ENCODE results near the gene ANO5.

ANO5 gene, protein sequence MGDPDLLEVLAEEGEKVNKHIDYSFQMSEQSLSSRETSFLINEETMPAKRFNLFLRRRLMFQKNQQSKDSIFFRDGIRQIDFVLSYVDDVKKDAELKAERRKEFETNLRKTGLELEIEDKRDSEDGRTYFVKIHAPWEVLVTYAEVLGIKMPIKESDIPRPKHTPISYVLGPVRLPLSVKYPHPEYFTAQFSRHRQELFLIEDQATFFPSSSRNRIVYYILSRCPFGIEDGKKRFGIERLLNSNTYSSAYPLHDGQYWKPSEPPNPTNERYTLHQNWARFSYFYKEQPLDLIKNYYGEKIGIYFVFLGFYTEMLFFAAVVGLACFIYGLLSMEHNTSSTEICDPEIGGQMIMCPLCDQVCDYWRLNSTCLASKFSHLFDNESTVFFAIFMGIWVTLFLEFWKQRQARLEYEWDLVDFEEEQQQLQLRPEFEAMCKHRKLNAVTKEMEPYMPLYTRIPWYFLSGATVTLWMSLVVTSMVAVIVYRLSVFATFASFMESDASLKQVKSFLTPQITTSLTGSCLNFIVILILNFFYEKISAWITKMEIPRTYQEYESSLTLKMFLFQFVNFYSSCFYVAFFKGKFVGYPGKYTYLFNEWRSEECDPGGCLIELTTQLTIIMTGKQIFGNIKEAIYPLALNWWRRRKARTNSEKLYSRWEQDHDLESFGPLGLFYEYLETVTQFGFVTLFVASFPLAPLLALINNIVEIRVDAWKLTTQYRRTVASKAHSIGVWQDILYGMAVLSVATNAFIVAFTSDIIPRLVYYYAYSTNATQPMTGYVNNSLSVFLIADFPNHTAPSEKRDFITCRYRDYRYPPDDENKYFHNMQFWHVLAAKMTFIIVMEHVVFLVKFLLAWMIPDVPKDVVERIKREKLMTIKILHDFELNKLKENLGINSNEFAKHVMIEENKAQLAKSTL

DNA sequence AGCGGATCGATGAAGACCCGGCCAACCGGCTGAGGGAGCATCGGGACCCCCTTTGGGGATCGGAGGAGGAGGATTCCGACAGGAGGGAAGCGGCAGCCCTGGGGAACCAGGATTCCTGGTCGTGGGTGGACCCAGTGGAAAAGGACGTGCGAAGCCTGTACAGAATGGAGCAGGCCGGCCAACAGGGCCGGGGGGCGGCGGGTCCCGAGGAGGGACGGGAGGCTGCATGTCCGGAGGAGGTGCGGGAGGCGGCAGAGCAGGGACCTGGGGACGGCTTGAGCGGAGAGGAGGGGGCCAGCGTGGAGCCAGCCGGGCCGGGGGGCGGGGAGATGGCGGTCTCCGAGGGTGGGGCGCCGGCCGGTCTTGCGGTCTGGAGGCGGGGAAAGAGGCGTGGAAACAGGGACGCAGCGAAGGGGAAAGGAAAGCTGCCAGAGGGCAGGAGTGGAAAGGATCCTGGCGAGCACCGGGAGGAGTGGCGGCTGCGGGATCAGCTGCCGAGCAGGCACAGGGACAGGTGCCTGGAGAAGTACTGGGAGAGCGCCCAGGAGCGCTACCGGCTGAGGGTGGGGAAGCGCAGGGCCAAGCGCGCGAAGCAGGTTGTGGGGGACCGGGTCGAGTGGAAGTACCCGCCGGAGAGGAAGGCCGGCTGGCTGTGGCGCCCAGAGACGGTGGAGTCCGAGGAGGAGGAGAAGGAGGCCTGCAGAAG, at the start of gene ANO5:
ANO5 (plus strand) TSS at position 444 of the 706 bp plus-strand sequence. CDS start 408 bp downstream, outside the sequence.
- DNase-seq, result no peak

DNA sequence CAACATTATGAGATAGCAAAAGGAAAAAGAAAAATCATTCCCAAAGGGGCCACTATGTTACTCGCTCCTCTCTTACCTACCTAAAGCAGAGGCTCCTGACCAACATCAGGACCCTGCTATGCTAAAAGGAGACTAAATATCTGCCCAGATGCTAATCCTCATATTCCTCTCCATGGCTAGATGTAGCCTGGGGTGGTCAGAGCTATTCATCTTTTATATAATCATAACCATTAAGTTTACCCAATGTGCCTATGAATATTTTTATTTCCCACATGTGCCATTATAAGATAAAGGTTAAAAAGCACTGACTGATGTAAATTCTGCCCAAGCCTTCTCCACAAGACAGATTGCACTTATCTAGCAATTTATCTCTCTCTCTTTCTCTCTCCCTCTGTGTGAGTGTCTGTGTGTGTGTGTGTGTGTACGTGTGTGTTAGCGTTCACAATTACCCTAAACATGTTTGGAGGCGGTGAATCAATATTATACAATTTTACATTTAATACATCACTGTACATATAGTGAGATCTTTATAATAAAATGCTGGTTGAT, 41.2 kb upstream of the ANO5 start:
- DNase-seq, result no peak

DNA sequence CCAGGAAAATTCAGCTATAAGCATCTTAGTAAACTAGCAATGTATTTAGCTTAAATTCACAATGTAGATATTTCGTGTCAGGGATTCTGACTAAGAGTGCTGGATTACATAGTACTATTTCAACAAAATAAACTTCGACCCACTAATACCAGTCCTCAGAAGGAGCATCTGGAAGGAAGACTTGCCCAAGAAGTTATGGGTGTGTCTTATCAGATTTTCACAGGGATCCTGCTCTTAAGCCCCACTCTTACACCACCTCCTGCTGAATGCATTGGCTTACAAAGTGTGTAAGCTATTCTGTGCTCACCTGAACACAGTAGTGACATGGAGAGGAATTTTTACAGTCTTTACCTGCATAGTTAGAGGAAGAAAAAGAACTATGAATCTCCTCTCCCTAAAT, 35.4 kb upstream of the ANO5 start:
- DNase-seq, result no peak

DNA sequence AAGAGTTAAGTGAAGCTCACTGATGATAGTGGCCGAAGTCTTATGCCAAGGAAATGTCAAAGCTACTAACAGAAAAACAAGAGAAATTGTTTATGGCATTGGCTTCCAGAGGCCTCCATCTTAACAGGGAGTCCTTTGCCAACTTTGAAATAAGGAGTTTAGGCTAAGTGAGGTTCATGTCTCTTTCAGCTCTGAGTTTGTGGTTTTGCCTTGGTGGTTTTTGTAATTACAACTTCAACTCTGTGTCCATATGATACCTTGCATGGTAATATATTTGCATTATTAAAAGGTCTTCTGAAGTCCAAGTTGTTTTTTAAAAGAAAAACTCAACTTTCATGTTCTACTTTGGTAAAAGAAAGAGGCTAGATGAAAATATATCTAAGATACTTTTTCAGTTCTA, 31.4 kb upstream of the ANO5 start:
- no peak for DNase-seq

DNA sequence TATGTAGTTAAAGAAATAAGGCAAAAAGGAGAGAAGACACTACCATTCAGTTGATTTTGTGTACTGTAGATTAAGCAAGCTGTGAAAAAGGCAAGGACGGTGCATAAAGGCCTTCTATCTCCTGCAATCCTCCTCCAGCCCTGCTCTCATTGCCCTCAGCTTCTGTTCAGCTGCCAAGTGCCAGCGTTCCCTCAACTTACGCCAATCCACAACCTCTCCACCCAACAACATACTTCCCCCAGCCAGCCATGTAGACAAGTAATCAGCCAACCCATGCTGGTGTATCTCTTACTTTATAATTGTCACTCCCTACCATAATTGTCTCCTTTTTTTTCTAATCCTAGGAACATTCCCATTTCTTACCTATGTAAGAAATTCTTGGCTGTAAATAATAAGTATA, 30.1 kb upstream of the ANO5 start:
- DNase-seq, result no peak

DNA sequence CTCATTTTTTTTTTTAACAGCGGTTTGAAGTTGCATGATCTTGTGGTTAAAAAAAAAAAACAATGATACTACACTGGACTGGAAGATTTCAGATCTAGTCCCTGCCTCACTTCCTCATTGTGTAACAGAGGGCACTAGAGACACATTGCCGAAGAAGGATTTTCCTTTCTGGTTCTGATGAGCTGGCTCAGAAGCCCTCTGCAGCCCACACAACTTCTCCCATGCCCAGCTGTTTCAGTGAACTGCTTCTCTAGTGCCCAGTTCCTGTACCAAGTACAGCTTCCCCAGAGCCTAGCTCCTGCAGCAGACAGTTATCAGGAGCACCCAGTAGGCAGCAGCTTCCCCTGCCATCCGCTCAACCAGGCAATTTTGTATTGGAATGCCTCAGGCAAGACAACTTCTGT, 29.5 kb upstream of the ANO5 start:
- DNase-seq, result no peak

DNA sequence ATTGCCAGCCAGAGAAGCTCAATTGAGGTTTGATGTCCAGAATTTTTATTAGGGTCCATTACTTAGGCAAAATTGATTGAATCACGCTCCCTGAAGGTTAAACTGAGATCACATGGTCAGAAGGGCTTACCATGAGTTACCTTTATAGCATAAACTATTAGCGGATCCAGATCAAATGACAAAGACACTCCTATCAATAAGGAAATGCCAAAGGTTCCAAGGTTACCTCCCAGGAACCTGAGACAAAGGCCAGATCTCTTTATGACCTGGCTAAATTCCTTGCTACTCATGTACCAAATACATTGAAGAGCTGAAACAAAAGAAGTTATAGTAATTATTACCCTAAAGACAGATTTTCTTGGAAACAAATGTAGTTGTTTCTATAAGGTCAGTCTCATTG, 27.8 kb upstream of the ANO5 start:
- no peak for DNase-seq

DNA sequence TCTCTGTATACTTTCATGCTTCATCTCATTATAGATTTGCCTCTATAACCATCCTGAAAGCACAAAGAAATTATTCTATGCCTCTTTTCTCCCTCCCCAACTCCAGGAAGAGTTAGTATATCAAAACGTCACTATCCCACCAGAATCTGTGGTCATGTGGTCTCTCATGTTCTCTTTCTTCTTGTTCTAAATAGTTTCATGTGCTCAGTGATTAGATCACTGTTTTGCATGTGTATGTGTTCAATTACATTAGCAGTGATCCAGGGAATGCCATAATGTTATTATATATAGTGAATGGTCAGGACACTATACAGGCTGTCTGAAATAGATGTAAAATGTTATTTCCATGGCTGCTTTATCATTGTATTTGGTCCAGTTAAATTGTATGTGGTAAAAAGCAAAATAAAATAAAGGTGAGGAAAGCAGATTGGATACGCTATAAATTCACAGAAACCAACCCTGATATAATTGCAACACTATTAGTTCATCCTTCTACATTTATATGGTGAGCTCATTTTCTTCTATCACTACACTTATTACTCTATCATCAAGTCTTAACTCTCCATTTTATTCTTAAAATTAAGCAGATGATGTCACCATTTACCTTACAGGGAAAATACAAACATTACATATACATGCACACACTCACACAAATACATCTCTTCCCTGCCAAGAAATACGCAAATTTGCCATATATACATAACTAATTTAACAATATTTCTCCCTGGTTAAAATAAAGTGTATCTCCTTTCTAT, 26.9 kb upstream of the ANO5 start:
- DNase-seq, result no peak

DNA sequence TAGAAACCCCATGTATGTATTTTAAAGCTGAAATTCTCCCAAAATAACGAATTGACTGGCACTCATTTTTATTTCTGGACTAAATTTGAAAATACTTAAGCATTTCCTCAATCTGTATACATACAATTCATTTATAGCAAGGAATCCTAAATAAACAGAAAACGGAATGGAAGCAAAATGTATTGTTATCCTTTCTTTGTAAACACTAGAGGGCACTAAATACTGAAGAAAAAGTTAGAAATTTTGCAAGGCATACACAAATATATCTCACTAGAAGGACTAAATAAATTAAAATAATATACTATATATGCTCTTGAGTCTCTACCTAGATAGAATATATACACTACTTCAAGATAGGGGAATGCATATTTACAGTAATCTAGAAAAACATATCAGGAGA, 23.1 kb upstream of the ANO5 start:
- no peak for DNase-seq

DNA sequence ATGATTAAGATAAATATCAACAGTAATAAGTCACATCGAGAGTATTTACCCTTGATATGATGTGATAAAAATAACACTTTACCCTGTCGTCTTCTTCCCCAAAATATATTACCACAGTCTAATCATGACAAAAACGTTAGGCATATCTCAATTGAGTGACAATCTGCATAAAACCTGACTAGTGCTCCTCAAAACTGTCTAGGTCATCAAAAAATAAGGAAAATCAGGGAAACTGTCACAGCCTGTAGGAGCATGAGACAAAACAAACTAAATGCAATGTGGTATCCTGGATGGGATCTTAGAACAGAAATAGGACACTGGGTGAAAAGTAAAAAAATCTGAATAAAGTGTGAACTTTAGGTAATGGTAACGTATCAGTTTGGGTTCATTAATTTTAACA, 19.4 kb upstream of the ANO5 start:
- DNase-seq, result no peak

DNA sequence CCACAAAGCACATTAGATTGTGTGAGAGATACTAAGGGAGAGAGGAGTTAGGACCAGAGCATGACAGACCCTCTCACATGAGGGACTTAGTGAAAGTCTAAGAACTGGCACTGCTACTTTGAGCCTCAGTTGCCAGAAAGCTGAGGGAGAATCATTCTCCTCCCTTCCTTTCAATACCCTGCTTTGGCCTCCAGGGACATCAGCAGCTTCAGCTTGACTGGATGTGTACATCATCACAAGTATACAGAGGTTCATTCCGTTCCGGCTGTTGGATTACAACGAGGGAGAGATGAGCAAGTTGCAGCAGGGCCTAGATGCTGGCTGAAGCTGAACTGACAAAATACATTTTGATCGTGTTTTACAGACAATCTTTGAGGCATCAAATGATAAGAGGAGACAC, 15.7 kb upstream of the ANO5 start:
- DNase-seq, result no peak

DNA sequence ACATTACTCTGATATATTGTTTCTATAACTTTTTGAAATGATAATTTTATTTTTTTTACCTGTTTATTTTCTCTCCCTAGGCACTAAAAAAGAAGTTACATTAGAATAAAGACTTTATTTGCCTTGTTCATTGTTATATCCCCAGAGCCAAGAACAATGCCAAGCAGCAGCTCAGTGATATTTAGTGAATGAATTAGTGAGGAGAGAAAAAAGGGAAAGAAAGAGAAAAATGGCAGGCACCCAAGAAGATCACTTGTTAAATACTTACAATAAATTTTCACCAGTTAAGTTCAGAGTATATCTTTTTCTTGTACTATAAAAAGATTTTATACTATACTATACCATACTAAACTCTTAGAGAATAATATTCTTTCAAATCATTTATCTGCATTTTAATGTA, 13.3 kb upstream of the ANO5 start:
- no peak for DNase-seq

DNA sequence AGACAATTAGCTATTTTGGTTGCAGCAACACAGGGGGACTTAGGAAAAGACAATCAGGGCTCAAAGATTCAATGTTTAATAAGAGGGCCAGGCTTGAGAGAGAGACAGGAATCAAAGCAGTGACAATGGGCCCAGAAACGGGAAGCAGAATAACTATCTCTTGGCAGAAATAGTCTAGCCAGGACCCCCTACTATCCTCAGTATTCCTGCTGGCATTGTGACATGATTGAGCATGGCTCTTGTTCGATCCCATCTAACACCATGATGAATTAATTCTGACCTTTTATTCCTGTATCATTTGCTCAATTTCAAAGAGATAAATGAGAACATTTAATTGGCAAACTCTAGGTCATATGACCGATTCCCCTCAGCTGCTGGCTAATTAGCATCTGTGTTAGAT, 12.8 kb upstream of the ANO5 start:
- no peak for DNase-seq

DNA sequence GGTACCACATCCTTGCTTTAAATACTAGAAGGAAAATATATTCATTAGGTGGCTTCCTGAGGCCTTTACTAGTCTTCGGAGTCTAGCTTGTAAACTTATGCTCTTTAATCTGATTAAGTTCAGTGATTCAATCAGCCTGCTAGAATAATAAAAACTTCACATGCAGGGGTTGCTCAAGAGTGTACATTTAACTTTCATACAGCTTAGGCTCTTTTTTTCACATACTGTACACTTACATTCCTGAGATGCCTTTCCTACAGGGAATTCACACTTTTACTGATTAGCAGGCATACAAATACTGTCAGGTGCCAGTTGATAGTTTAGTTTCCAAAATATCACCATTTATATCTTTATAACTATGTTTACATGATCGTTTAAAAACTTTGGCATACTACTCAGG, 3.2 kb upstream of the ANO5 start:
- no peak for DNase-seq

DNA sequence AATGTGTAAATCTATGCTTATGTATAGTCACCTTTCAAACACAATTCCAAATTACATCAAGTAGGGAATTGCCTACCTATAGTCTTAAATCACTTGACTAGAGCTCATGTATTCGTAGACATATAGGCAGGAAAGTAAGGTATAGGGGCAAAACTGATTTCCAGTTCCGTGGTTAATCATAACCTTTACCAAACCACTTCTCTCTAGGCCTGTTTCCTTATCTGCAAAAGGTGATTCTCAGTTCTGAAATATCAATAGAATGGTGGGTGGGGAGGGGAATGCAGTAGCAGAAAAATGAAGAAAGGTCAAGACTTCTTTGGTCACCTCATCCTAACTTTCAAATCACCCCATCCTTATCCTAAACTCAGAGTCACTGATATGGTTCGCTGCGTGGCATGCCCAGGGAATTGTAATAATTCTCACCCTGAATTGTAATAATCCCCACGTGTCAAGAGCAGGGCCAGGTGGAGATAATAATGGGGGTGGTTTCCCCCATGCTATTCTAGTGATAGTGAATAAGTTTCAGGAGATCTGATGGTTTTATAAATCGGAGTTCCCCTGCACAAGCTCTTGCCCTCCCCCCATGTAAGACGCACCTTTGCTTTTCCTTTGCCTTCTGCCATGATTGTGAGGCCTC, 1.9 kb upstream of the ANO5 start:
- DNase-seq, result no peak

DNA sequence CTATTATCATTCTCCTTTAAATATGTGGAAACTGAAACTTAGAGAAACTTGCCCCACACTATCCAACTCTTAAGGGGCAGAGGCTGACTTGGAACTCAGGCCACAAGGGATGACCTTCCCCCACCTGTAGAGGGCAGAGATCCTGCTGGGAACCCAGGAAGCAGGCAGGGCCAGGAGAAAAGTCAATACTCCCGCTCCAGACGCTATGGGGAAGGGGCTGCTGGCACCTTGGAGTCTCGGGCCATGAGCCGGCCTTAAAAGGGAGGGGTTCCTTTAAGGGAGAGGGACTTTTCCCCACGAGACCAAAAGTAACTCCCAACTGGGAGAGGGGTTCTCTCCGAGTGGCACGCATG, 620 bp upstream of the ANO5 start:
- DNase-seq, result no peak

DNA sequence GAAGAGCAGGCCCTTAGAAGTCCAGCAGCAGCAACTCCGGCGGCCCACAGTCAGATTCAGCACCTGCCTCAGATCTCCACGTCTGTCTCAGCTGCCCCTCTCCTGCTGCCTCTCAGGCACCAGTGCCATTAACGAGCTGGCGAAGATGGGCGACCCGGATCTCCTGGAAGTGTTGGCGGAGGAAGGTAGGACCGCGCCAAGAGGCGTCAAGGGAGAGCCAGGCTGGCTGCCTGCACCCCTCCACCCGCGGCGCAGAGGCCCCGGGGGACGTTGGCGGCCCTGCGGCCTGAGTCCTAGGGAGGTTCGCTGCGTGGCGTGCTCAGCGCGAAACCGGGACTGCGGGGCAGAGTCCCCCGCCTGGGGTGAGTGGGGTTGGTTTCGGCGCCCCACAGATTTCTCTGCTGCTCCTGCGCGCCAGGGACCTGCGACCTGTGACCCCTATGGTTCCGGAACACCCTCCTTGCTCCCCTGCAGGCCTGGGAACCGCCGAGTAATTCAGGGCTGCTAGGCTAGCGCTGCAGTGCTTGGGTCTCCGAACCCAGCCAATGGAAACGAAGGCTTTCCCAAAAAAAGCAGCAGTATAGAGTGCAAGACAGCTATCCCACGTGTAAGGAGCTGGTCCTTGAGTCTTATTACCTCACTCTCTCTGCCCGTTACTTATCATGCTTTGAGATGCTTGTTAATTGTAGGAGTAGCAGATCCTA, 615 bp downstream of the ANO5 start:
- DNase-seq, result no peak

DNA sequence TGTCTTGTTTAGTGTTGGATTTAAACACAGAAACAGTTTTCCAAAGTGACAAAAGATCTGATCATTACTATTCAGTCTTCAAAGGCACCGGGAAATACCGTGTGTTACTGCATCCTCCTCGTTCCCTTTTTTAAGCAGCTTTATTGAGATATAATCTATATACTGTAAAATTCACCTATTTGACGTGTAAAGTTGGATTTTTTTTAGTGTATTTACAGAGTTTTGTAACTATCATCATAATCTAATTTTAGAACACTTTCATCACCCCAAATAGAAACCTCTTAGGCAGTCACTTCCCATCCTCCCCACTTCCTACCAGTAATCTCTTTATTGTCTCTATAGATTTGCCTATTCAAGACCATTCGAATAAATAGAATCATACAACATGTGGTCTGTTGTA, 1.4 kb downstream of the ANO5 start:
- no peak for DNase-seq

DNA sequence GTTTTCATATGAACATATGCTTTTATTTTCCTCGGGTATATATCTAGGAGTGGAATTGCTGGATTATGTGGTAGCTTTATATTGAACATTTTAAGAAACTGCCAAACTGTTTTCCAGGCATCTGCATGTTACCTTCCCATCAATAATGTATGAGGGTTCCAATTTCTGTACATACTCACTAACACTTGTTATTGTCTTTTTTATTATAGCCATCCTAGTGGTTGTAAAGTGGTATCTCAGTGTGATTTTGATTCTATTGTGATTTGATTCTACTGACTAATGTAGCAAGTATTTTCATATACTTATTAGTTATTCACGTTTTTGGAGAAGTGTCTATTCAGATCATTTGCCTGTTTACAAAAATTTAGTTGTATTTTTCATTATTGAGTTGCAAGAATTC, 2.0 kb downstream of the ANO5 start:
- DNase-seq, result no peak

DNA sequence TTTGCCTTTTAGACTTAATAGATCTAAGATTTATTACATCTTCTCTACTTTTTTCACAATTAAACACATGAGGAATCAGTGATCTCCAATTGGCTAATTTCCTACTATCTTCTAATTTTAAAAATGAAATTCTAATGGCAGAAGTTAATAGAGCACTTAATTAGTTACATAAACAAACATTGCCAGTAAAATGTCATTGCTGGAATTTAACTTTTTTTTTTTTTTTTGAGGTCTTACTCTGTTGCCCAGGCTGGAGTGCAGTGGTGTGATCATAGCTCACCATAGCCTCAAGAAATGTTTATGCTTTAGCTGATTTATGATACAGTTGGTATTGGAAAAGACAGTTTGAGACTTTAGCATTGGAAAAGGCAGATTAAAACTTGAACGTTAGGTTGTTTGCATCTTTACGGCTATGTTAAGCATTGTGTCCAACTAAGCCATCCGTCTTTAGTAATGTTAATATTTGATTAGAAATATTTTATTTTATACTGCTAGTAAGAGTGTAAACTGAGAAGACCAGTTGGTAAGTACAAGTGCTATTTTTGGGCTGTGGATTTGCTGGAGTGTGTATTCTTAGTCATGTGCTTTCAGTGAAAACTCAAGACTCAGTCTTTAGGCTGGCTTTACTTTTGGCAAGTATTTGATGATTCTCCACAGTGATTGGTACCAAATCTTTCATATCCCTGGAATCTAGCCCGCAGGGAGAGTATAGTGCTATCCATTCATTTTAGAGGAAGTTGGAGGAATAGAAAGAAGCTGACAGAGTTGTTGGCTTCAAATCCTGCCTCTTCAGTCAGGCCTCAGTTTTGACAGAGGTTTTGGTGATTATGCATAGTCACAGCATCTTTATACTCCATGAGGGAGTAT, 4.5 kb downstream of the ANO5 start:
- no peak for DNase-seq

Measured in activated CD4-positive, CD25-positive, alpha-beta regulatory T cell (primary cell).